Measurements from ENCODE around the gene LSM12. TPM values are rescaled to one million over a fixed set of nuclear protein-coding genes. Genes with fewer than 3 reads are reported as not detected.
A peak's percentile ranks its signal among the peaks of the same experiment; 100 is the strongest.
"Not testable (repeated sequence)": the region's sequence is repeated elsewhere in the genome, so short reads cannot be mapped to it uniquely, and the experiment has no call there.

The LSM12 gene
- 41.0 and 42.6 TPM in 2 replicates for total RNA-seq (2014; rRNA removed; shearing (Covaris generic))

GRCh38 chr17:44066204-44066930 is at the start of gene LSM12:
Gene LSM12 (minus strand): TSS chr17:44066671. CDS start chr17:44066587, 84 bp downstream.
- DNase-seq (ENCODE audit: low read depth): peak; percentile 93

GRCh38 chr17:44115585-44116415 is 49.3 kb upstream of the LSM12 start:
- DNase-seq (ENCODE audit: low read depth): peak; percentile 23

GRCh38 chr17:44113868-44114840 is 47.7 kb upstream of the LSM12 start:
- DNase-seq (ENCODE audit: low read depth): no peak

- DNase-seq (ENCODE audit: low read depth): no peak
Observed at GRCh38 chr17:44113382-44113781, 46.9 kb upstream of the LSM12 start.

- DNase-seq (ENCODE audit: low read depth): no peak
Observed at GRCh38 chr17:44112284-44113280, 46.1 kb upstream of the LSM12 start.

- DNase-seq (ENCODE audit: low read depth): no peak
Observed at GRCh38 chr17:44111777-44112176, 45.3 kb upstream of the LSM12 start.

GRCh38 chr17:44110823-44111633 is 44.6 kb upstream of the LSM12 start:
- DNase-seq (ENCODE audit: low read depth): peak; percentile 82

GRCh38 chr17:44110011-44110686 is 43.7 kb upstream of the LSM12 start:
- no peak for DNase-seq (ENCODE audit: low read depth)

GRCh38 chr17:44109312-44109630 is 42.8 kb upstream of the LSM12 start:
- DNase-seq (ENCODE audit: low read depth): no peak

- DNase-seq (ENCODE audit: low read depth): peak; percentile 90
Observed at GRCh38 chr17:44108440-44109311, 42.2 kb upstream of the LSM12 start.

GRCh38 chr17:44106801-44107200 is 40.3 kb upstream of the LSM12 start:
- no peak for DNase-seq (ENCODE audit: low read depth)

GRCh38 chr17:44105941-44106340 is 39.5 kb upstream of the LSM12 start:
- no peak for DNase-seq (ENCODE audit: low read depth)

- DNase-seq (ENCODE audit: low read depth): no peak
Observed at GRCh38 chr17:44105483-44105882, 39.0 kb upstream of the LSM12 start.

- no peak for DNase-seq (ENCODE audit: low read depth)
Observed at GRCh38 chr17:44102849-44103622, 36.6 kb upstream of the LSM12 start.

- DNase-seq (ENCODE audit: low read depth): not testable (repeated sequence)
Observed at GRCh38 chr17:44101858-44102257, 35.4 kb upstream of the LSM12 start.

- peak; percentile 68 for DNase-seq (ENCODE audit: low read depth)
Observed at GRCh38 chr17:44097110-44097958, 30.9 kb upstream of the LSM12 start.

All from Daoy (cell line).